HFF-Myc (cell line): ENCODE measurements around the gene GBE1.
A peak's percentile ranks its signal among the peaks of the same experiment; 100 is the strongest.

Source experiments
- DNase-seq: peaks from one replicate; pipeline ENCODE4 v3.0.0-alpha.2; 2011; ENCODE audit warnings: low read depth; ENCODE audit errors: extremely low read depth
- H3K4me3 ChIP-seq: replicated peaks from 2 replicates; pipeline ENCODE4 v1.5.1; 2011; ENCODE audit warnings: low read depth, mild to moderate bottlenecking, control low read depth, low read length
- TF ChIP-seq, protein P1 (sequence below): IDR thresholded peaks from 2 replicates; pipeline ENCODE4 v1.5.1; 2012; ENCODE audit warnings: mild to moderate bottlenecking, low read depth, low read length, control low read depth; ENCODE audit errors: missing control alignments

The GBE1 gene

DNA sequence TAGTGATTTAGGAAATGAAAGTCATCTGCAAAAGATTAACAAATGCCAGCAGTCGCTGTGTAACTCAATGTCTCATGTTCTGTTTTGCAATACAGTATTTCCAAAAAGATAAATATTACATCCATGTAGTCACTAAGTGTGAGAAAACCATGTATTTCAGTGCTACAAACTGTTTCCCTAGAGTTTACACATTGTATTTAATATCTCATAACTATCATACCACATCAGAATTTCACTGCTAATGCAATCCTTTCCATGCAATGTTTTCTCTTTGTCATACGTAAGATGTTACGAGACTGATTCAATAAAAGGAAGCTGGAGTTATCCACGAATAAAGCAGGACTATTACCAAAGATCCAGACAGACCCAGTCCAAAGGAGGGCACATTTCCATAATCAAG is 269.4 kb downstream of the GBE1 start:
- TF ChIP-seq, protein P1, sequence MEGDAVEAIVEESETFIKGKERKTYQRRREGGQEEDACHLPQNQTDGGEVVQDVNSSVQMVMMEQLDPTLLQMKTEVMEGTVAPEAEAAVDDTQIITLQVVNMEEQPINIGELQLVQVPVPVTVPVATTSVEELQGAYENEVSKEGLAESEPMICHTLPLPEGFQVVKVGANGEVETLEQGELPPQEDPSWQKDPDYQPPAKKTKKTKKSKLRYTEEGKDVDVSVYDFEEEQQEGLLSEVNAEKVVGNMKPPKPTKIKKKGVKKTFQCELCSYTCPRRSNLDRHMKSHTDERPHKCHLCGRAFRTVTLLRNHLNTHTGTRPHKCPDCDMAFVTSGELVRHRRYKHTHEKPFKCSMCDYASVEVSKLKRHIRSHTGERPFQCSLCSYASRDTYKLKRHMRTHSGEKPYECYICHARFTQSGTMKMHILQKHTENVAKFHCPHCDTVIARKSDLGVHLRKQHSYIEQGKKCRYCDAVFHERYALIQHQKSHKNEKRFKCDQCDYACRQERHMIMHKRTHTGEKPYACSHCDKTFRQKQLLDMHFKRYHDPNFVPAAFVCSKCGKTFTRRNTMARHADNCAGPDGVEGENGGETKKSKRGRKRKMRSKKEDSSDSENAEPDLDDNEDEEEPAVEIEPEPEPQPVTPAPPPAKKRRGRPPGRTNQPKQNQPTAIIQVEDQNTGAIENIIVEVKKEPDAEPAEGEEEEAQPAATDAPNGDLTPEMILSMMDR, result no peak
- H3K4me3 ChIP-seq, result no peak overlapping the region
- no peak for DNase-seq

DNA sequence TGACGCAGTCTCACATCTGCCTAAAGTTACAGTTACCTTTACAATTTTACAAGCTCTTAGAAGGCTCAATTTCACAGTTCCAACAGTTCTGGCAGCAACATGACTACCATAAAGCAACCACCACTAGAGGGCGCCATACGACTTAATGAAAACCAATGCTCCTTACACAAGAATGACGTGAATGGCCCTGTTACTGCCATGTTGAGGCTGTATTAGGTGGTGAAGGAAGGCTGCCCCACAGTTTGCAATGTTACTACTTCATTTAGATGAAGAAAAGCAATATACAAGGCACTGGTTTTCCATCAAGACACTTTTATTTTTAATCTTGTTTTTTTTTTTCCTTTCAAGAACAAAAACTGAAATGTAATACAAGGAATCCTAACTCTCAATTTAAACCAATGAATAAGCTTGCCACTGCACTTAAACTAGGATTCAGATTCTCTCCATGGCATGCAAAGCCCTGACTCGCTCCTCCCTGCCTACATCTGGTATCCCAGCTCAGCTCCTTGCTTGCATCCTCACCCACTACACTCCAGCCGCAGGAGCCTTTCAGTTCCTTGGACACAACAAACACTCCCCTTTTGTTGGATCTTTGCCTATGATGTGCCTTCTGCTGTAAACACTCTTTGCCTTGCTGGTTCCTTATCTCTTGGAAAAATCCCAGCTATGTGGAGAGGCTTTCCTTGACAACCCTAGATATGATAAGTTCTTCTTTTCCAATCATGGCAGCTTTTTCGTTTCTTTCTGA is 270.7 kb downstream of the GBE1 start:
- TF ChIP-seq, protein P1, result peak; percentile 73
- peak; percentile 93 for DNase-seq
- no peak overlapping the region for H3K4me3 ChIP-seq

DNA sequence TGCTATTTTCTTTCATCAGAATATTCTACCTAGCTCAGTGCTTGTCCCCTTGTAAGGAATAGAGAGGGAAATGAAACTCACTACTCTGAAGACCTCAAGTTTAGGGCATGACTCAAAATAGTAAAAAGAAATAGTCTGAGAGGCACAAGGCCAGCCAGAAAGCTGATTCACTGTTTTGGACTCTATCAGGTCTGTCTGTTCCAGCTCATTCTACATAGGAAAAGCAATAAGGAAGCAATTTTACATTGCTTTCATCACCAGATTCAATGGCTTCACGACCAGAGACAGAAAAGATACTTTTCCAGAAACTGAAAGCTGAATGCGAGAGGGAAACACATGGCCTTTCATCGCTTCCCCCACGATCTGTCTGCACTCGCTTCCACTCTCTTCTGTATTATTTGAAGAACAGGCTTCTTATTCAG is 276.0 kb downstream of the GBE1 start:
- DNase-seq, result no peak
- no peak overlapping the region for H3K4me3 ChIP-seq
- TF ChIP-seq, protein P1, result no peak

DNA sequence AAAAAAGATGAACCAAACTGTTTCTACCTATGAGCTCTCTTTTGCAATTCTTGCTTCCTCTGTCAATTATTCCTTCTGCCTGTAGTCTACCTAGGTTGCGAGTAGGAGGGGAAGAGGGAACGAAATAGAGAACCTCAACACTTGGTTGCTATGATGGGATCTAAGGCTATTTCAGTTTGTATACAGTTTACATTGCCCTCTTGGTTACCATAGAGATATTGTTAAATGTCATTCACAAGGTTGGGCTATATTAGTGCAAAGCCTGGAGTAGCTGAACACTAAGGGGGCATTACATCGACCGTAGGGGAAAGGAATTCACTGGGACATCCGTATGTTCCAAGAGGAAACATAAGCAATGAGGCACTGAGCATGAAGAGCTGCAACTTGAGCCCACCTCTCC is 276.9 kb downstream of the GBE1 start:
- TF ChIP-seq, protein P1, result no peak
- no peak for DNase-seq
- H3K4me3 ChIP-seq, result no peak overlapping the region

DNA sequence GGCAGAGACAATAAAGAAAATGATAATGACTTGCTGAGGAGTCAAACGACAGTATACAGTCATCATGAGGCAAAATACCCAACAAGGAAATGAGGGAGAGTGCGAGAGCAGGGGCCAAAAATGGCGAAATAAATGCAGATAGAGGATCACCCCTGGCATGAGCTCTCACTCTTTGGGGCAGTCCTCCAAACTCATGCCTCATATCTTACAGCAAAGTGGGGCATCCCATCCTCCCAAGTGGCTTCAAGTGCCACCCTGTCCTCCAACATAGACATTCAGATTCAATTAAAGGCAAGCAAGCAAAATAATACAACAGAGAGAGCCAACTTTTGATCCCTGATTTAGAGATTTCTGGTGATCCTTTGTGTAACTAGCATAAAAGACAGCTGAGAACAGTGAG is 278.4 kb downstream of the GBE1 start:
- TF ChIP-seq, protein P1, result no peak
- H3K4me3 ChIP-seq, result no peak overlapping the region
- DNase-seq, result no peak

DNA sequence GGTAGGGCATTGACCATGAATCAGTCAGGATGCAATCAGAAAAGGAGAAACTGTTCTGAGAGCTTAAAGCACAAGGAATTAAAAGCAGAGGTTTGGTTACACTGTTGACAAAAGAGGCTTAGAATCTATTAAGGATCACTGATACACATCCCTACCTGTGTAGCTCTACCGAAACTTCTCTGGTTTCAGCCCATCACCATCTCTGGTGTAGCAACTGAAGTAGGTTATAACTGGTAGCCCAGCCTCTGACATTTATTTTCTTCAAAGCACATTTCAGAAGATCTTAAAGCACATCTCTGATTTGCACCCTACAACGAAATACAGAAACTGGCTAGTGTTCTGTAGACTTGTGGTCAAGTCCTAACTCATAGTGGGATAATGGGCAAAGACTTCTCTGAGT is 283.7 kb downstream of the GBE1 start:
- no peak overlapping the region for H3K4me3 ChIP-seq
- DNase-seq, result no peak

More for the DNA sequence above, 283.7 kb downstream of the GBE1 start:
- TF ChIP-seq, protein P1, result no peak
